T-cell (primary cell): ENCODE measurements around the gene GABPB2. TPM values are rescaled to one million over a fixed set of nuclear protein-coding genes. Genes with fewer than 3 reads are reported as not detected.
A peak's percentile ranks its signal among the peaks of the same experiment; 100 is the strongest.

Experiments used
- ATAC-seq, 4 experiments: fragments of 200-7000 bp in 3 of 4; fragments of 150-1000 bp in 1 of 4; cut with Tn5 transposase; replicated peaks in 1 of 4; 1 replicate in 3 of 4; 2 replicates in 1 of 4; pipeline ENCODE4 v1.10.0; 2021; ENCODE audit warnings: moderate library complexity in 3 of 4, mild to moderate bottlenecking in 2 of 4, moderate number of reproducible peaks in 1 of 4
- CTCF ChIA-PET, 2 donors: fragments of 300-600 bp; sonication (Branson Sonifier 250); formaldehyde crosslinking; loops; one replicate each; lab custom pipeline; 2022; ENCODE audit warnings: antibody characterized with exemption in 2 of 2; lab: Charles Lee
- POLR2A ChIA-PET, 2 donors: fragments of 300-600 bp; sonication (Branson Sonifier 250); formaldehyde crosslinking; loops; one replicate each; lab custom pipeline; 2022; ENCODE audit warnings: antibody characterized with exemption in 2 of 2; lab: Charles Lee
- DNase-seq, 35 experiments: peaks; one replicate each; pipeline versions ENCODE4 v3.0.0 to v3.0.0-alpha.2; 2013 to 2023
- H3K27ac ChIP-seq: one replicate; pipeline ENCODE4 v1.5.1; 2013; ENCODE audit warnings: low read length
- H3K27me3 ChIP-seq, 2 experiments: replicated peaks in 1 of 2; 1 replicate in 1 of 2; 2 replicates in 1 of 2; pipeline versions ENCODE4 v1.6.1 to v1.7.0; 2013; ENCODE audit warnings: low read length in 1 of 2, mixed read lengths in 1 of 2; ENCODE audit not compliant: control insufficient read depth in 2 of 2, insufficient read depth in 2 of 2; ENCODE audit errors: extremely low read depth in 1 of 2
- H3K36me3 ChIP-seq, 2 donors: 1 replicate in 1 of 2; 2 replicates in 1 of 2; pipeline versions ENCODE4 v1.6.1 to v1.7.0; 2013; ENCODE audit warnings: low read length in 1 of 2; ENCODE audit not compliant: control insufficient read depth in 2 of 2, insufficient read depth in 1 of 2; ENCODE audit errors: extremely low read depth in 1 of 2
- H3K4me1 ChIP-seq, 2 experiments: 1 replicate in 1 of 2; 2 replicates in 1 of 2; pipeline versions ENCODE4 v1.6.1 to v1.7.0; 2013; ENCODE audit warnings: low read length in 2 of 2, mixed read lengths in 1 of 2; ENCODE audit not compliant: insufficient read depth in 2 of 2, control insufficient read depth in 1 of 2; ENCODE audit errors: extremely low read depth in 1 of 2
- H3K4me3 ChIP-seq, 2 donors: 1 replicate in 1 of 2; 2 replicates in 1 of 2; pipeline versions ENCODE4 v1.5.1 to v1.7.0; 2013; ENCODE audit warnings: mild to moderate bottlenecking in 2 of 2, low read length in 1 of 2, moderate library complexity in 1 of 2; ENCODE audit not compliant: control insufficient read depth in 1 of 2; ENCODE audit errors: extremely low read depth in 1 of 2
- H3K9me3 ChIP-seq: 2 replicates; pipeline ENCODE4 v1.7.0; 2013
- H3K27ac Mint-ChIP-seq, 2 donors: one replicate each; pipeline ENCODE4 v1.8.0; 2020 to 2021; ENCODE audit warnings: mild to moderate bottlenecking in 2 of 2, mixed read lengths in 2 of 2
- H3K27me3 Mint-ChIP-seq, 2 donors: one replicate each; pipeline ENCODE4 v1.8.0; 2021 to 2022; ENCODE audit warnings: mixed read lengths in 2 of 2
- H3K36me3 Mint-ChIP-seq: one replicate; pipeline ENCODE4 v1.8.0; 2021; ENCODE audit warnings: mixed read lengths
- H3K4me1 Mint-ChIP-seq, 3 donors: one replicate each; pipeline ENCODE4 v1.8.0; 2020 to 2022; ENCODE audit warnings: mixed read lengths in 3 of 3, mild to moderate bottlenecking in 1 of 3
- H3K4me3 Mint-ChIP-seq, 3 donors: one replicate each; pipeline ENCODE4 v1.8.0; 2020 to 2022; ENCODE audit warnings: mild to moderate bottlenecking in 3 of 3, mixed read lengths in 3 of 3, moderate library complexity in 3 of 3
- H3K9me3 Mint-ChIP-seq, 3 donors: one replicate each; pipeline ENCODE4 v1.8.0; 2020 to 2022; ENCODE audit warnings: mixed read lengths in 3 of 3
- WGBS: methylation state at CpG from one replicate; pipeline ENCODE4 v1.1.5; 2013; ENCODE audit warnings: missing lambda C conversion rate; ENCODE audit not compliant: insufficient coverage; 5-methylcytosine and 5-hydroxymethylcytosine counted together
- total RNA-seq, 35 experiments: library from RNA in 6 of 35; stranded (reverse) in 6 of 35; fragments of 120-200 nt in 1 of 35; gene quantifications; one replicate each; pipeline versions ENCODE4 v1.2.1 to v1.2.4 and lab custom pipeline; 2013 to 2026

GABPB2 gene
- total RNA-seq, 5 donors from 2014 or later (not counting 1 experiment from before 2014, with no cell fraction given): 29.6 to 41.3 (median 32.5) TPM

DNA sequence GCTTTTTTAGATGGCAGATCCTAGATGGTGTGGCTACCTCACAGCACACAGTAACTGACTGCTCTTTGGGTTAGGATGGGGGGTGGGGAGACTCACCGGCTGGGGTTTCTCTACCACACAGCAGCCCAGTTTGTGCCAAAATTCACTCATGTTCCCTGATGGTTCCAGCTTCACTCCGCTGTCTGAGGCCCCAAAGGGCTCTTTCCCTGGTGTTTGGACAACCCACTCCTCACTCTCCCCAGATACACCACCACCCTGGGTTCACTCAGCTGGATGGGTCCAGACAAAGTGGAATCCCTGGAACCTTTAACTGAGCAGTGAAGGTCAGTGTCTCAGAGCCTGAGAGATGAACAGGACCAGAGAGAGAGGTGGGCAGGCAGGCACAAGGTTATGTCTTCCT, 15.0 kb upstream of the GABPB2 start:
- Histone ChIP-seq H3K9me3 (no peaks in the 10 kb centered on the region), H3K4me1 (peaks cover 36 to 66% of the 10 kb centered on the region in 2 experiments), H3K36me3 (peaks cover 2 to 59% of the 10 kb centered on the region in 2 donors), H3K27ac (peak overlapping the region; percentile 92), H3K27me3 (no peaks in the 10 kb centered on the region), H3K4me3 (peak overlapping the region; percentile 78 to 100)
- DNase-seq (no peak), ATAC-seq (no peak)
- WGBS: no CpG with 5 or more reads among the region's 2 CpGs
- Mint-ChIP-seq H3K9me3 (no peaks in the 10 kb centered on the region), H3K36me3 (peaks cover 65% of the 10 kb centered on the region), H3K4me3 (peak overlapping the region; percentile 93 to 99 (median 95)), H3K27me3 (no peaks in the 10 kb centered on the region), H3K4me1 (peaks cover 68 to 82% (median 76%) of the 10 kb centered on the region in 3 donors), H3K27ac (peak overlapping the region; percentile 96 to 99)
- CTCF ChIA-PET: interaction anchor here in 1 of 2 donors (0.5 to 2.0 kb wide), 2 partner anchors 9 to 26 kb away, joined by 3 to 7 read pairs; partner anchors contain the start of gene C1orf56
- POLR2A ChIA-PET: interaction anchor here (0.5 to 1.0 kb wide), 4 partner anchors 12 to 34 kb away, joined by 3 to 4 read pairs (median 3); no protein-coding TSS in a partner anchor

DNA sequence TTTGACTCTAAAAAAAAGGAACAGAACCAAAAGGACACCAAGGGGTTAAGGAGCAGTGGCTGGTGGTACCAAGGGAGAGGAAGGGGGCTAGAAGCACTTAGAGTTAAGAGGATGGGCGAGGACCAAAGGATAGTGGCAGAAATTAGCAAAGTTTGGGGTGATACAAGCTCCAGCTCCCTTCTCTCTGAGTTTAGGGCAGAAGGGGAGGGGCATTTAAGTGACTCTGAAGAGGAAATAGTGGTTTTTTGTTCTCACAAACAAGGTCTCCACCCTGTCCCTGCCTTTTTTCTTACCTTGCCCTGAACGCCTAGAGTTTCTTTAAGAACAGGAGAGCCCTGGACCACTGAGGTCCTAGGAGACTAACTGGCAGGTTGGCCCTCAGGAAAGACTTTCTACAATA, 14.4 kb upstream of the GABPB2 start:
- Histone ChIP-seq H3K9me3 (no peaks in the 10 kb centered on the region), H3K4me1 (peaks cover 40 to 66% of the 10 kb centered on the region in 2 experiments), H3K27ac (peak overlapping the region; percentile 92), H3K36me3 (peaks cover 2 to 56% of the 10 kb centered on the region in 2 donors), H3K27me3 (no peaks in the 10 kb centered on the region), H3K4me3 (peak overlapping the region; percentile 78 to 100)
- ChIA-PET CTCF (interaction anchor here in 1 of 2 donors (1.4 to 2.0 kb wide), 2 partner anchors 9 kb away, joined by 3 to 7 read pairs; partner anchors contain the start of gene C1orf56), POLR2A (interaction anchor here (0.5 to 1.0 kb wide), 5 partner anchors 12 to 708 kb away, joined by 3 to 4 read pairs (median 3); no protein-coding TSS in a partner anchor)
- Mint-ChIP-seq H3K27ac (peak overlapping the region; percentile 96 to 99), H3K9me3 (no peaks in the 10 kb centered on the region), H3K4me1 (peaks cover 67 to 82% (median 74%) of the 10 kb centered on the region in 3 donors), H3K4me3 (peak overlapping the region; percentile 93 to 99 (median 95)), H3K27me3 (no peaks in the 10 kb centered on the region), H3K36me3 (peaks cover 65% of the 10 kb centered on the region)
- peak; percentile 50 to 59 (median 58) for ATAC-seq
- whole genome bisulfite sequencing: 0% methylated on average over 2 of the region's 2 CpGs
- DNase-seq: peak in 17 of 35 experiments; percentile 21 to 78 (median 37)

DNA sequence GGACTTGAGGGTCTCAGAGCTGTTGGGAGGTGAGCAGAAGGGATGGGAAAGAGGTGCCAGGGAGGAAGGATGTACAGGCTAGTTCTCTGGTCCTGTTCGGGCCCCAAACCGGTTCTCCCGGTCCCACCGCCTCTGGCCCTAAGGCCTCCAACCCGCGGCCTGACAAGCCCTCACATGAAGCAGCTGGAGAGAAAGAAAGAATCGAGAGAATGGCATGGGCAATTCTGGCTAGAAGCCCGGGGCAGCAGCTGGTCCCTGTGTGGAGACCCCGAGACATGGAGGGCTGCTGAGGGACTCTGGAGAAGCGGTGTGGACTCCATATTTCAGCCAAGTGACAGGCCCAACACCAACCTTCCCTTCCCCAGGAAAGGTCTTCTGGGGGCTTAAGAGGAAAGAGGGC, 11.9 kb upstream of the GABPB2 start:
- no CpG with 5 or more reads among the region's 10 CpGs for WGBS
- DNase-seq (peak in 3 of 35 experiments; percentile 13 to 31 (median 16)), ATAC-seq (no peak)
- CTCF ChIA-PET: interaction anchor here (0.5 to 3.1 kb wide), 11 partner anchors 8 to 489 kb away, joined by 3 to 22 read pairs (median 5); partner anchors contain the start of genes C1orf56 (in 1 of the 2), GABPB2 (in 1 of the 2) and TNFAIP8L2 (in 1 of the 2)
- H3K27me3 Mint-ChIP-seq: no peaks in the 10 kb centered on the region
- peak overlapping the region; percentile 96 to 99 for H3K27ac Mint-ChIP-seq
- H3K4me1 ChIP-seq: peaks cover 21 to 45% of the 10 kb centered on the region in 2 experiments
- no peaks in the 10 kb centered on the region for H3K27me3 ChIP-seq
- H3K27ac ChIP-seq: peak overlapping the region; percentile 92
- H3K36me3 Mint-ChIP-seq: peaks cover 43% of the 10 kb centered on the region
- peaks cover 52 to 65% (median 52%) of the 10 kb centered on the region in 3 donors for H3K4me1 Mint-ChIP-seq
- peak overlapping the region; percentile 93 to 99 (median 95) for H3K4me3 Mint-ChIP-seq
- POLR2A ChIA-PET: interaction anchor here (1.1 to 1.6 kb wide), 2 partner anchors 9 to 11 kb away, joined by 14 to 16 read pairs; partner anchors contain the start of gene C1orf56 (in 1 of the 2)
- H3K36me3 ChIP-seq: peaks cover 0 to 31% of the 10 kb centered on the region in 2 donors
- no peaks in the 10 kb centered on the region for H3K9me3 ChIP-seq
- no peaks in the 10 kb centered on the region for H3K9me3 Mint-ChIP-seq
- peak overlapping the region; percentile 78 to 100 for H3K4me3 ChIP-seq

DNA sequence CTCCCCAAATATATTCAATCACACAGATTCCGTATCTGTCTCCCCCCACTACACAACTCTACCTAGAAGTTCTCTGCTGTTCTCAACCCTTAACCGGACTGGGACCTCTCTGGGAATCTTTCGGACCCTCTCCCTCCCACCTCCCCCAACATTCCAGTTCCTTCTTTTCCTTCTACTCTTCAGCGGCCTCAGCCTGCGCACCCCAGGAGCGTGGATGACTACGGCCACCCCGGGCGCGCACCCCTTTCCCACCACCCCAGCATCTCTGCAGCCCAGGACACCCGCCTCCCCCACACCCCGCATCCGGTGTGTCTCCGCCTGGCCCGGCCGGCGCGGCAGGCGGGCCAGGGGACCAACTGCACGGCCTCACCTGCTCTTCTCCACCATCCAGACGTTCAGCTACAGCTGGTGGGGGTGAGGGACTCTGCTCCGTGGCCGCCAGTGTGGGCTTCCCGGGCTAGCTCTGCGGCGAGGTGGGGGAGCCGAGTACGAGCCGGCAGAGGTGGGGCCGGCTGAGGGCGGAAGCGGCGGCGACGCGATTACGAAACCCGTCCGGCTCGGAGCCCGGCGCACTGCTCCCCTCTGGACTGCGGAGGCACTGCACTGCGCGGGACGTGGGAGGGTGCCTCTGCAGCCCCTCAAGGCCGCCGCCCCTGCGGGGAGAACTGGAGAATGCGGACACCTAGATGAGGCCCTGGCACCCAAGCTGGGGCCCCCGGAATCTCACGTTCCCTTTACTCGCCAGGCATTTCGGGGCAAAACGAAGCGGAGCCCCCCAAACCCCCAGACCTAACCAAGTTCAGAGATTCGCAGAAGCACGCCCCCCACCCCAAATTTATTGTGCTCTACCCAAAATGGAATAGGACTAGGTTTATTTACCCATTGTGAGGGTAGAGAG, 11.2 kb upstream of the GABPB2 start, which contains the start of gene CDC42SE1:
Gene CDC42SE1 (minus strand): TSS at position 514 of the 898 bp plus-strand sequence. CDS start 3,892 bp downstream, outside the sequence.
- H3K27ac Mint-ChIP-seq: peak within 1 kb of the TSS; percentile 96 to 99
- WGBS: under 1% methylated on average over 41 of the region's 58 CpGs
- no peaks in the 10 kb centered on the region for H3K9me3 Mint-ChIP-seq
- peak within 1 kb of the TSS; percentile 93 to 99 (median 95) for H3K4me3 Mint-ChIP-seq
- ChIA-PET POLR2A (interaction anchor here in 1 of 2 donors (0.6 to 0.7 kb wide), 2 partner anchors 12 to 195 kb away, joined by 4 to 12 read pairs; partner anchors contain the start of gene PSMD4), CTCF (interaction anchor here (0.5 to 3.1 kb wide), 11 partner anchors 8 to 873 kb away, joined by 3 to 22 read pairs (median 4); partner anchors contain the start of genes C1orf56 (in 1 of the 2), CERS2 (in 1 of the 2) and GABPB2 (in 1 of the 2))
- no peaks in the 10 kb centered on the region for H3K27me3 Mint-ChIP-seq
- Histone ChIP-seq H3K4me3 (peak within 1 kb of the TSS; percentile 78 to 100), H3K27me3 (no peaks in the 10 kb centered on the region), H3K9me3 (no peaks in the 10 kb centered on the region), H3K27ac (peak within 1 kb of the TSS; percentile 92), H3K36me3 (peaks cover 0 to 24% of the 10 kb centered on the region in 2 donors), H3K4me1 (peaks cover 18 to 39% of the 10 kb centered on the region in 2 experiments)
- peak; percentile 68 to 93 (median 81) for DNase-seq
- H3K36me3 Mint-ChIP-seq: peaks cover 39% of the 10 kb centered on the region
- ATAC-seq: peak; percentile 77 to 83 (median 80)
- H3K4me1 Mint-ChIP-seq: peaks cover 46 to 59% (median 46%) of the 10 kb centered on the region in 3 donors

DNA sequence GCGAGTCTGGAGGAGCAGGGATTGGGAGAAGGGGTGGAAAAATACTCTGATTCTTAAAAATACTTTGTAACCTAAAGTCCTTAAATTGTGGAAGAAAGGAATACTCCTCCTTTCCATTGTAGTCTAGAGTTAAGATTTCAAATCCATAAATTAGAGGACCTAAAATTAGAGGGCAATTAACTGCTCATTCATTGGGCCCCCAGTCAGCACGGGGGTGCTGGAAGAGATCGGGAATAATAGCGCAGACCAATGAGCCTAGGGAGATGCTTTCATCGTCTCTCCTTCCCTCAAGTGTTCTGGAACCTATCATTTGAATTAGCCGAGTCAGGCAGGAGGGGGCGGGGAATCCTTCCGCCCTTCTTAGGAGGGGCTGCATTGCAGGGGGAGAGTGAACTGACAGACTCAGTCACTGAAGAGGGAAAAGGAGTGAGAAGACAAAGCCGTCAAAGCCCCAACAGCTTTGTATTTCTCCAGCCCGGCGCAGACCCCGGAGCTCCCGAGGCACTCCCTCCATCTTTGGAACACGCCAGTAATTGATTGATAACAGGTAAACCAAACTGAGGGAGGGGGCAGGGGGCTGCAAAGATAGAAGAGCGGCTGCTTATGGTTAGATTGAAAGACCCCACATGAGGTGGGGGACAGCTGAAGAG, 10.4 kb upstream of the GABPB2 start, which contains the start of gene MLLT11:
Gene MLLT11 (plus strand): TSS at position 391 of the 650 bp plus-strand sequence. CDS start 6,828 bp downstream, outside the sequence.
- peak within 1 kb of the TSS; percentile 93 to 99 (median 95) for H3K4me3 Mint-ChIP-seq
- WGBS: 8% methylated on average over 8 of the region's 15 CpGs
- ChIA-PET CTCF (interaction anchor here (0.6 to 3.1 kb wide), 9 partner anchors 8 to 874 kb away, joined by 3 to 22 read pairs (median 5); partner anchors contain the start of genes C1orf56 (in 1 of the 2), CERS2 (in 1 of the 2) and GABPB2 (in 1 of the 2)), POLR2A (interaction anchor here in 1 of 2 donors (0.6 kb wide), 1 partner anchor 497 kb away, joined by 3 read pairs; no protein-coding TSS in a partner anchor)
- H3K27ac ChIP-seq: peak within 1 kb of the TSS; percentile 92
- no peaks in the 10 kb centered on the region for H3K27me3 ChIP-seq
- H3K36me3 ChIP-seq: peaks cover 0 to 16% of the 10 kb centered on the region in 2 donors
- ATAC-seq (no peak), DNase-seq (peak in 3 of 35 experiments; percentile 23 to 46 (median 34))
- peaks cover 31% of the 10 kb centered on the region for H3K36me3 Mint-ChIP-seq
- H3K27me3 Mint-ChIP-seq: no peaks in the 10 kb centered on the region
- H3K9me3 ChIP-seq: no peaks in the 10 kb centered on the region
- peak within 1 kb of the TSS; percentile 78 to 100 for H3K4me3 ChIP-seq
- no peaks in the 10 kb centered on the region for H3K9me3 Mint-ChIP-seq
- H3K4me1 ChIP-seq: peaks cover 10 to 32% of the 10 kb centered on the region in 2 experiments
- peaks cover 38 to 51% (median 39%) of the 10 kb centered on the region in 3 donors for H3K4me1 Mint-ChIP-seq
- peak within 1 kb of the TSS; percentile 96 to 99 for H3K27ac Mint-ChIP-seq
